ENCODE results near the gene PTP4A1. TPM values are rescaled to one million over a fixed set of nuclear protein-coding genes. Genes with fewer than 3 reads are reported as not detected.

PTP4A1 gene
- total RNA-seq, 2 donors from 2014 or later = 182 to 247 TPM

GRCh38 chr6:63610944-63611343 is 38.7 kb downstream of the PTP4A1 start:
- Histone ChIP-seq H3K9me3 (no peaks in the 10 kb centered on the region), H3K4me3 (no peak overlapping the region), H3K4me1 (no peaks in the 10 kb centered on the region), H3K27me3 (no peaks in the 10 kb centered on the region), H3K36me3 (no peaks in the 10 kb centered on the region), H3K27ac (no peak overlapping the region), H3K9ac (ENCODE audit: low read depth in 2 of 2, low read length in 2 of 2) (no peak overlapping the region)
- no peak for TF ChIP-seq CTCF (IDR thresholded peaks at IDR 0.05)
- intact Hi-C loops (cut with DNase I) = no loop called here
- no peak for DNase-seq

DNA sequence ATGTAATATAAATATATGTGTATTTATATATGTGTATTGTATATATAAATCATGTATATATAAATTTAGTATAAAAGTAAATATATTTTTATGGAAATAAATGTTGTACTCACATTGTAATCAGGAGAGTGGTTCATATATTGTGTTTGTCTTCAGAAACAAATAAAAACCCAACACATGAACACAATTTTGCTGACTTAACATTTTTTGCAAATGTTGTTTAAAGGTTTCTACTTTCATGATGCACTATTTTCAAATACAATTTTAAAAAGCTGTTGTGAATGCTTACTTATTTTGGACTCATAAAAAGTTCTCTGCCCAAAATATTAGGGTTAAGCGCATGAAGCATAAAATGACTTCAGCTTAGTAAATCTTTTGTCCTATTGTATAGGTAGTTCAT is 39.3 kb downstream of the PTP4A1 start:
- no peaks in the 10 kb centered on the region for H3K27me3 ChIP-seq
- no peak overlapping the region for H3K4me3 ChIP-seq
- no peak for DNase-seq
- no peak overlapping the region for H3K9ac ChIP-seq (ENCODE audit: low read depth in 2 of 2, low read length in 2 of 2)
- H3K4me1 ChIP-seq = no peaks in the 10 kb centered on the region
- TF ChIP-seq CTCF (IDR thresholded peaks at IDR 0.05) = no peak
- H3K36me3 ChIP-seq = no peaks in the 10 kb centered on the region
- no peaks in the 10 kb centered on the region for H3K9me3 ChIP-seq
- H3K27ac ChIP-seq = no peak overlapping the region
- intact Hi-C loops (cut with DNase I) = no loop called here

- TF ChIP-seq CTCF (IDR thresholded peaks at IDR 0.05) = no peak
- H3K9me3 ChIP-seq = no peaks in the 10 kb centered on the region
- intact Hi-C loops (cut with DNase I) = no loop called here
These were observed 43.3 kb downstream of the PTP4A1 start for GRCh38 chr6:63615590-63615989.

More at GRCh38 chr6:63615590-63615989, 43.3 kb downstream of the PTP4A1 start:
- H3K4me1 ChIP-seq = no peaks in the 10 kb centered on the region
- H3K27ac ChIP-seq = no peak overlapping the region
- H3K9ac ChIP-seq (ENCODE audit: low read depth in 2 of 2, low read length in 2 of 2) = no peak overlapping the region
- DNase-seq = no peak
- no peaks in the 10 kb centered on the region for H3K36me3 ChIP-seq
- no peak overlapping the region for H3K4me3 ChIP-seq
- H3K27me3 ChIP-seq = no peaks in the 10 kb centered on the region

Other genes starting within 250 kb of the PTP4A1 start
- 10 to 100 TPM; 43.8 to 68.9 TPM for gene PHF3, start 63.3 kb downstream of the PTP4A1 start, total RNA-seq